HEK293 (cell line): ENCODE measurements around the gene SMPX.

Experiments used
- ZNF274 ChIP-seq, 2 experiments: fragments of 200-500 bp in 1 of 2; fragments of 450-650 bp in 1 of 2; sonication (Bioruptor generic) in 1 of 2; formaldehyde crosslinking in 1 of 2; IDR thresholded peaks; 2 replicates each; pipeline versions ENCODE4 v1.5.1 to v1.6.1; 2014 to 2016; ENCODE audit warnings: borderline replicate concordance in 1 of 2, inconsistent platforms in 1 of 2, low read length in 1 of 2, missing biosample characterization in 1 of 2, missing genetic modification characterization in 1 of 2
- ZNF341 ChIP-seq: fragments of 450-650 bp; formaldehyde crosslinking; IDR thresholded peaks from 2 replicates; pipeline ENCODE4; 2016; ENCODE audit warnings: low read depth, missing biosample characterization, missing genetic modification characterization
- ZNF510 ChIP-seq: fragments of 450-650 bp; formaldehyde crosslinking; IDR thresholded peaks from 2 replicates; pipeline ENCODE4 v1.5.1; 2018; ENCODE audit warnings: mild to moderate bottlenecking, missing genetic modification characterization, missing biosample characterization; ENCODE audit not compliant: insufficient replicate concordance
- TF ChIP-seq, protein P1 (sequence below): fragments of 450-650 bp; formaldehyde crosslinking; IDR thresholded peaks from 2 replicates; pipeline ENCODE4 v1.5.1; 2016; ENCODE audit warnings: missing biosample characterization, missing genetic modification characterization
- TF ChIP-seq, protein P2 (sequence below): fragments of 450-650 bp; formaldehyde crosslinking; IDR thresholded peaks from 2 replicates; pipeline ENCODE4 v1.5.1; 2016; ENCODE audit warnings: missing biosample characterization, missing genetic modification characterization
- TF ChIP-seq, protein P3 (sequence below): fragments of 450-650 bp; formaldehyde crosslinking; IDR thresholded peaks from 2 replicates; pipeline ENCODE4 v1.5.1; 2016; ENCODE audit warnings: missing biosample characterization, missing genetic modification characterization
- TF ChIP-seq, protein P4 (sequence below): fragments of 450-650 bp; formaldehyde crosslinking; IDR thresholded peaks from 2 replicates; pipeline ENCODE4 v1.5.1; 2016; ENCODE audit warnings: missing biosample characterization, missing genetic modification characterization
- TF ChIP-seq, protein P5 (sequence below): fragments of 450-650 bp; formaldehyde crosslinking; IDR thresholded peaks from 2 replicates; pipeline ENCODE4 v1.5.1; 2016; ENCODE audit warnings: missing biosample characterization, missing genetic modification characterization, low read depth

DNA sequence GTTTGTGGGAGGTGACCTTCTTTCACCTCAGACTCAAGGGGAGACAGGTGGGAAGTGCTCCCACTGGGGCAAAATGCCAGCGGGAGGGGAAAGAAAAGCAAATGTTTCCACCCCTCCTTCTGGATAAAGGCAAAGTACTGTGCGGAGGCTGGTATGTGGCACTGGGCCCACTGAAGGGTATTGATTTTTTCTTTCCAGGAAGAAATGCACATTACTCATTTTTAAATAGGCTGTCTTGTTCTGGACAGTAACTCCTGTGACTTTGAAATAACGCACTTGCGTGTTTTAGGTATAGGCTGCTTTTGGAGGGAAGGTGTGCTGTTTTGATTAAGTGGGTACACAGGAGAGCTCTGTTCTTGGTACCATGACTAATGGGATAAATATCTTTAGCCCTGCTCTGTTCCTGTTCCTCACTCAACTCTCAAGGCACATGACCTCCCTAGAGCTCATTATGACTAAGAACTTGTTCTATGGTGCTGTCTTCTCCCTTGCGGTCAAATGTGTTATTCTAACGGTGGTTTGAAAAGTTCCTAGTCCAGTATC is 40.8 kb upstream of the SMPX start:
- TF ChIP-seq, protein P1, sequence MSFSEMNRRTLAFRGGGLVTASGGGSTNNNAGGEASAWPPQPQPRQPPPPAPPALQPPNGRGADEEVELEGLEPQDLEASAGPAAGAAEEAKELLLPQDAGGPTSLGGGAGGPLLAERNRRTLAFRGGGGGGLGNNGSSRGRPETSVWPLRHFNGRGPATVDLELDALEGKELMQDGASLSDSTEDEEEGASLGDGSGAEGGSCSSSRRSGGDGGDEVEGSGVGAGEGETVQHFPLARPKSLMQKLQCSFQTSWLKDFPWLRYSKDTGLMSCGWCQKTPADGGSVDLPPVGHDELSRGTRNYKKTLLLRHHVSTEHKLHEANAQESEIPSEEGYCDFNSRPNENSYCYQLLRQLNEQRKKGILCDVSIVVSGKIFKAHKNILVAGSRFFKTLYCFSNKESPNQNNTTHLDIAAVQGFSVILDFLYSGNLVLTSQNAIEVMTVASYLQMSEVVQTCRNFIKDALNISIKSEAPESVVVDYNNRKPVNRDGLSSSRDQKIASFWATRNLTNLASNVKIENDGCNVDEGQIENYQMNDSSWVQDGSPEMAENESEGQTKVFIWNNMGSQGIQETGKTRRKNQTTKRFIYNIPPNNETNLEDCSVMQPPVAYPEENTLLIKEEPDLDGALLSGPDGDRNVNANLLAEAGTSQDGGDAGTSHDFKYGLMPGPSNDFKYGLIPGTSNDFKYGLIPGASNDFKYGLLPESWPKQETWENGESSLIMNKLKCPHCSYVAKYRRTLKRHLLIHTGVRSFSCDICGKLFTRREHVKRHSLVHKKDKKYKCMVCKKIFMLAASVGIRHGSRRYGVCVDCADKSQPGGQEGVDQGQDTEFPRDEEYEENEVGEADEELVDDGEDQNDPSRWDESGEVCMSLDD (tag by site-specific recombination) = no peak
- TF ChIP-seq ZNF274 (IDR thresholded peaks at IDR 0.05; ENCODE audit: low read length) = no peak
- no peak for TF ChIP-seq ZNF274 (tag by site-specific recombination; IDR thresholded peaks at IDR 0.05; ENCODE audit: borderline replicate concordance)
- TF ChIP-seq ZNF341 (tag by site-specific recombination) = no peak
- TF ChIP-seq, protein P2, sequence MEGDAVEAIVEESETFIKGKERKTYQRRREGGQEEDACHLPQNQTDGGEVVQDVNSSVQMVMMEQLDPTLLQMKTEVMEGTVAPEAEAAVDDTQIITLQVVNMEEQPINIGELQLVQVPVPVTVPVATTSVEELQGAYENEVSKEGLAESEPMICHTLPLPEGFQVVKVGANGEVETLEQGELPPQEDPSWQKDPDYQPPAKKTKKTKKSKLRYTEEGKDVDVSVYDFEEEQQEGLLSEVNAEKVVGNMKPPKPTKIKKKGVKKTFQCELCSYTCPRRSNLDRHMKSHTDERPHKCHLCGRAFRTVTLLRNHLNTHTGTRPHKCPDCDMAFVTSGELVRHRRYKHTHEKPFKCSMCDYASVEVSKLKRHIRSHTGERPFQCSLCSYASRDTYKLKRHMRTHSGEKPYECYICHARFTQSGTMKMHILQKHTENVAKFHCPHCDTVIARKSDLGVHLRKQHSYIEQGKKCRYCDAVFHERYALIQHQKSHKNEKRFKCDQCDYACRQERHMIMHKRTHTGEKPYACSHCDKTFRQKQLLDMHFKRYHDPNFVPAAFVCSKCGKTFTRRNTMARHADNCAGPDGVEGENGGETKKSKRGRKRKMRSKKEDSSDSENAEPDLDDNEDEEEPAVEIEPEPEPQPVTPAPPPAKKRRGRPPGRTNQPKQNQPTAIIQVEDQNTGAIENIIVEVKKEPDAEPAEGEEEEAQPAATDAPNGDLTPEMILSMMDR = no peak
- no peak for TF ChIP-seq ZNF510 (tag by site-specific recombination)
- TF ChIP-seq, protein P3, sequence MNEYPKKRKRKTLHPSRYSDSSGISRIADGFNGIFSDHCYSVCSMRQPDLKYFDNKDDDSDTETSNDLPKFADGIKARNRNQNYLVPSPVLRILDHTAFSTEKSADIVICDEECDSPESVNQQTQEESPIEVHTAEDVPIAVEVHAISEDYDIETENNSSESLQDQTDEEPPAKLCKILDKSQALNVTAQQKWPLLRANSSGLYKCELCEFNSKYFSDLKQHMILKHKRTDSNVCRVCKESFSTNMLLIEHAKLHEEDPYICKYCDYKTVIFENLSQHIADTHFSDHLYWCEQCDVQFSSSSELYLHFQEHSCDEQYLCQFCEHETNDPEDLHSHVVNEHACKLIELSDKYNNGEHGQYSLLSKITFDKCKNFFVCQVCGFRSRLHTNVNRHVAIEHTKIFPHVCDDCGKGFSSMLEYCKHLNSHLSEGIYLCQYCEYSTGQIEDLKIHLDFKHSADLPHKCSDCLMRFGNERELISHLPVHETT (tag by site-specific recombination) = no peak
- TF ChIP-seq, protein P4, sequence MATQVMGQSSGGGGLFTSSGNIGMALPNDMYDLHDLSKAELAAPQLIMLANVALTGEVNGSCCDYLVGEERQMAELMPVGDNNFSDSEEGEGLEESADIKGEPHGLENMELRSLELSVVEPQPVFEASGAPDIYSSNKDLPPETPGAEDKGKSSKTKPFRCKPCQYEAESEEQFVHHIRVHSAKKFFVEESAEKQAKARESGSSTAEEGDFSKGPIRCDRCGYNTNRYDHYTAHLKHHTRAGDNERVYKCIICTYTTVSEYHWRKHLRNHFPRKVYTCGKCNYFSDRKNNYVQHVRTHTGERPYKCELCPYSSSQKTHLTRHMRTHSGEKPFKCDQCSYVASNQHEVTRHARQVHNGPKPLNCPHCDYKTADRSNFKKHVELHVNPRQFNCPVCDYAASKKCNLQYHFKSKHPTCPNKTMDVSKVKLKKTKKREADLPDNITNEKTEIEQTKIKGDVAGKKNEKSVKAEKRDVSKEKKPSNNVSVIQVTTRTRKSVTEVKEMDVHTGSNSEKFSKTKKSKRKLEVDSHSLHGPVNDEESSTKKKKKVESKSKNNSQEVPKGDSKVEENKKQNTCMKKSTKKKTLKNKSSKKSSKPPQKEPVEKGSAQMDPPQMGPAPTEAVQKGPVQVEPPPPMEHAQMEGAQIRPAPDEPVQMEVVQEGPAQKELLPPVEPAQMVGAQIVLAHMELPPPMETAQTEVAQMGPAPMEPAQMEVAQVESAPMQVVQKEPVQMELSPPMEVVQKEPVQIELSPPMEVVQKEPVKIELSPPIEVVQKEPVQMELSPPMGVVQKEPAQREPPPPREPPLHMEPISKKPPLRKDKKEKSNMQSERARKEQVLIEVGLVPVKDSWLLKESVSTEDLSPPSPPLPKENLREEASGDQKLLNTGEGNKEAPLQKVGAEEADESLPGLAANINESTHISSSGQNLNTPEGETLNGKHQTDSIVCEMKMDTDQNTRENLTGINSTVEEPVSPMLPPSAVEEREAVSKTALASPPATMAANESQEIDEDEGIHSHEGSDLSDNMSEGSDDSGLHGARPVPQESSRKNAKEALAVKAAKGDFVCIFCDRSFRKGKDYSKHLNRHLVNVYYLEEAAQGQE (tag by site-specific recombination) = peak; percentile 75
- TF ChIP-seq, protein P5, sequence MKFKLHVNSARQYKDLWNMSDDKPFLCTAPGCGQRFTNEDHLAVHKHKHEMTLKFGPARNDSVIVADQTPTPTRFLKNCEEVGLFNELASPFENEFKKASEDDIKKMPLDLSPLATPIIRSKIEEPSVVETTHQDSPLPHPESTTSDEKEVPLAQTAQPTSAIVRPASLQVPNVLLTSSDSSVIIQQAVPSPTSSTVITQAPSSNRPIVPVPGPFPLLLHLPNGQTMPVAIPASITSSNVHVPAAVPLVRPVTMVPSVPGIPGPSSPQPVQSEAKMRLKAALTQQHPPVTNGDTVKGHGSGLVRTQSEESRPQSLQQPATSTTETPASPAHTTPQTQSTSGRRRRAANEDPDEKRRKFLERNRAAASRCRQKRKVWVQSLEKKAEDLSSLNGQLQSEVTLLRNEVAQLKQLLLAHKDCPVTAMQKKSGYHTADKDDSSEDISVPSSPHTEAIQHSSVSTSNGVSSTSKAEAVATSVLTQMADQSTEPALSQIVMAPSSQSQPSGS (tag by site-specific recombination) = no peak
